GM19099 (cell line): ENCODE data around the gene GLT8D1.

Experiments used
- POLR2A ChIP-seq: IDR thresholded peaks from 3 replicates; pipeline ENCODE4 v1.6.1; 2011; ENCODE audit warnings: low read depth; ENCODE audit not compliant: insufficient read length; ENCODE audit errors: extremely low read depth

Gene GLT8D1

GRCh38 chr3:52689151-52689550 lies 16.4 kb downstream of the GLT8D1 start:
- no peak for TF ChIP-seq POLR2A

- TF ChIP-seq POLR2A, result no peak
These were observed 17.3 kb downstream of the GLT8D1 start for GRCh38 chr3:52688266-52688665.

DNA sequence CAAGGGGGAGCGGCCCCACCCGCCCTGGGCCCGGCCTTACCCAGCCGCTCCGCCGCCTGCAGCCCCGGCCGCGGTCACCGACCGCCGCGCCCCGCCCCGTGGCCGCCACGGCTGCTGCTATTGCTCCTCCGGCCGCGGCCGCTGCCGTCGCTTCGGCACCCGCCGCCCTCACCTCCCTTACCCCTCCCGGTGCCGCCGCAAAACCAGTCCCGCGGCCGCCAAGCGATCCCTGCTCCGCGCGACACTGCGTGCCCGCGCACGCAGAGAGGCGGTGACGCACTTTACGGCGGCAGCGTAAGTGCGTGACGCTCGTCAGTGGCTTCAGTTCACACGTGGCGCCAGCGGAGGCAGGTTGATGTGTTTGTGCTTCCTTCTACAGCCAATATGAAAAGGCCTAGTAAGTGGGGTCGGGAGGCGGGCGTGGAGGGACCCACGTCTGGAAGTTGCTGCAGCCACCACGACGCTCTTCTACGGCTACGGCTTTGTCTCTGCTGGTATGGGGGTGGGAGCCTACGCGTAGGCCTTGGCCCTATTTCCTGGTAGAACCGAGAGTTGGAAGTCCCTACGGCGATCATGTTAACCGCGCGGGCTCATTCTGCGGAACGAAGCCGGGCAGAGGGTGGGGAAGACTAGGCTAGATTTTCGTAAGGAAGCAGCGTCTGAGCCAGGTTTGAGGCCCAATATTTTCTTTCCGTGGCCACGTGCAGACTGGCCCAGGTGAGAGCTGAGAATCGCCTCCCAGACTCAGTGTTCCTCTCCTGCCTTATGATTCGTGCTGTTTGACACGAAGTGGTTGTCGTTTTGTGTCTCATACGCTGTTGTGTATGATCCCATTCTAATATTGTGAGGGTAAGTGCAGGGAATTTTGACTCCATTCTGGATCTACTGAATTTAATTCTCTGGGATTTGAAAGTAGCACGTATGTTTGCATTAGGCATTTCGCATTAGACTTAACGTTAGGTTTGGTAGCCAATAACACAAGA lies 19.6 kb downstream of the GLT8D1 start, which contains the start of the genes GNL3 and PBRM1:
TSS of gene GNL3 (plus strand) at position 324 of the 983 bp plus-strand sequence. CDS start at position 385, 61 bp downstream.
TSS of gene PBRM1 (minus strand) at position 205 of the 983 bp plus-strand sequence.
- TF ChIP-seq POLR2A, result peak; percentile 94

- no peak for TF ChIP-seq POLR2A
These were observed 20.3 kb downstream of the GLT8D1 start for GRCh38 chr3:52685285-52685708.

DNA sequence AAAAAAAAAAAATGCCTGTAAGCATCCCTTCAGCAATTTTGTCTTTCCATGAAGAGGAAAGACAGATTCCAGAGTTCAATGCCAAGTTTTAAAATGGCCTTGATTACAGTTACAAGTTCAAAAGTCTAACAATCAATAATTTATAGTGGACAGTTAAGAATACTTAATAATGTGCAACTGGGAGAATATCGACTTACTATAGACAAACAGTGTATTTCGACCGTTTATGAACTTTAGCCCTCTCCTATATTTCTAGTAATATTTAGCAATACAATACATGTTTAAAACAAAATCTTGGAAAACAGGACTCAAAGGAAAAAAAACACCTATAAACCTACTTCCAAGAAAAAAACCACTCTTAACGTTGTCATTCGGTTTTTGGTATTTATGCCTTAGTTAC lies 21.4 kb downstream of the GLT8D1 start:
- TF ChIP-seq POLR2A, result no peak

DNA sequence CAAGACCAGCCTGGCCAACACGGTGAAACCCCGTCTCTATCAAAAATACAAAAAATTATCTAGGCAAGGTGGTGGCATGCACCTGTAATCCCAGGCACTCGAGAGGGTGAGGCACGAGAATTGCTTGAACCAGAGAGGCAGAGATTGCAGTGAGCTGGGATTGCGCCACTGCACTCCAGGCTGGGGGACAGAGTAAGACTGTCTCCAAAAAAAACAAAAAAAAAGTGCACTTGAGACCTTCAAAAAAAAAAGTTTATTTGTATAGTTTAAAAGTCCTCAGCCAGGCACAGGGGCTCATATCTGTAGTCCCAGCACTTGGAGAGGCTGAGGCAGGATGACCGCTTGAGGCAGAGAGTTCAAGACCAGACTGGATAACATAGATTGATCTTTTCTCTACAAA lies 22.0 kb downstream of the GLT8D1 start:
- no peak for TF ChIP-seq POLR2A

DNA sequence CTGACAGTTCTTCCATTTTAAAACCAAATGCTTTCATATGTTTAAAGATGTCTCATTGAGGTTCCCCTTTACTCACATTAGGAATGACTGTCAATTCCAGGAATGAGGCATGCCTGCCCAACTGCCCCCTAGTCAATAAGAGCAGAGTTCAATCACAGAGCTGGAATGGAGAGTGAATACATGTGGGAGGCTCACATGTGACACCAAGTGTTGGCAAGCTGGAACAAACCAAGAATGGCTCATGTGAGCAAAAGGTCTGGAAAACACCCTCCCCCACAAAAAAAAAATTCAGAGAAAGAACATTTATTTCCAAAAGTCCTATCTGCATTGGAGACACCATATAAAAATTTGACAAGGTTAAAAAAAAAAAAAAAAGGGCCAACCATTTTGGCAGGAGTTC lies 23.6 kb downstream of the GLT8D1 start:
- TF ChIP-seq POLR2A, result no peak

GRCh38 chr3:52681596-52681995 lies 24.0 kb downstream of the GLT8D1 start:
- no peak for TF ChIP-seq POLR2A

- TF ChIP-seq POLR2A, result no peak
These were observed 25.8 kb downstream of the GLT8D1 start for GRCh38 chr3:52679811-52680210.

GRCh38 chr3:52679199-52679538 lies 26.4 kb downstream of the GLT8D1 start:
- no peak for TF ChIP-seq POLR2A

DNA sequence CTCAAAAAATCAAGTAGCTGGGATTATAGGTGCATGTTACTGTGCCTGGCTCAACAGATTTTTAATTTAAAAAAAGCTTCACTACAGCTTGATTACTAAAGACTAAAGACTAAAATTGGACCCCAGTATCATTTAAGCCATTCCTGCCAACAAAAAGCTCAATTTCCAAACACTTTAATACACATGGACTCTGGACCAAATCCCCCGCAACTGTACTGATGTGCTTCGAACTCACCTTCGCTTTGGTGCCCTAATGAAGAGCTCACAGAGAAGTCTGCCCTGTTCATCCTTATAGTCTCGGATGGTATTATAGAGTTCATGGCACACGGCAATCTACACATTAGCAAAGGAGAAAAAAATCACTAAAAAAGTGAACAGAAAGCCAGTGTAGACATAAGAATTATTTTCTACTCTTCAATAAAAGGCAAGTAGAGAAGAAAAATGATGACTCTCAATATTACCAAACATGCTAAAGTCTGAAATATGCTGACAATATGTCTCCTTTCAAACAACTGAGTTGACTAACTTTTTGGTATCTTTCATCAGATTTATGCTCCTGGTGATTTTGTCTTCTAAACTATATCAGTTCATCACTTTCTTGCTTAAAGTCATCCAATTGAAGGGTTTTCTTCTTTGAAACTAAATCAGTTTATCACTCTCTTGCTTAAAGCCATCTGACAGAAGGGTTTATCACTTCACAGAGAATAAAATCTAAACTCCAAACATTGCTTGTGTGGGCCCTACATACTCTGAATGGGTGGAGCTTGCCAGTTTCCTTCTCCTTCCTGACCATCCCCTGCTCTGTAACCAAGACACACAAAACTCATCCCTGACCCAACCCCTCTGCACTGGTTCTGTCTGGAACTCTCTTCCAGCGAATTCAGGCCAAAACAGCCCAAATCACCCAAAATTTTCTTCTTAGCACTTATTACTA lies 27.1 kb downstream of the GLT8D1 start:
- no peak for TF ChIP-seq POLR2A

DNA sequence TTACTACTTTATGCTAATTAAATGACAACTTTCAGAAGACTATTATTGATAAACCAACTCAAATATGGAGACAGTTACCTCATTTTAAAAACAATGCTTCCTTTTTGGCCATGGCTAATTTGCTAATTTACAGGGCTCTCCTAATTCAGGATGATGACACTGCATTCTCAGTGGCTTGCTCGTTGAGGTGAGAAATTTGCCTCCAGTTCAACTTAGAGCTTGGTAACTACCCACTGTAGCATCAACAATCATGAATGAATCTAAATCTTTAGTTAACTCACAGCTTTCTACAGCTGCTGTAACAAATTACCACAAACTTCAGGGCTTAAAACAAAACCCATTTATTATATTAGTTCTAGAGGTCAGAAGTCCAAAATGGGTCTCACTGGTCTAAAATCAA lies 33.9 kb downstream of the GLT8D1 start:
- TF ChIP-seq POLR2A, result no peak

- no peak for TF ChIP-seq POLR2A
These were observed 34.7 kb downstream of the GLT8D1 start for GRCh38 chr3:52670621-52671521.

DNA sequence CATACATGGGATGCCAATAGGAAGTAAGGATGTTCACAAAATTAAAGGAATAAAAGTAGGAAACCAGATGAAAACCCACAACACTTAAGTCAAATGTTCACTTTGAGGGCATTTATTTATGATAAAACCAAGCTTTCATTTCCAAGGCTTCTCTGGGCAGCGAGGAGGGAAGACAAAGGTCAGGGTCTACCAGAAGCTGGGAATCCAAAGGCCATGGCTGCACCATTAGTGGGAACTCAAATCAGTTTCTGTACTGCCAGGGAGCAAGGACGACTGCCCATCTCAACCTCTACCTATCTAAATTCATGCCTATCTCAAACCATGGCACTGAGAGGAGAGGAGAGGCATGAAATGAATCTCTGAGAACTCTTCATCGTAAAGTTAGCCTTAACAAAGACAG lies 42.5 kb downstream of the GLT8D1 start:
- TF ChIP-seq POLR2A, result no peak
